Tibial nerve (tissue), 4 donors: Measurements from ENCODE around the gene CDH13. TPM values are rescaled to one million over a fixed set of nuclear protein-coding genes. Genes with fewer than 3 reads are reported as not detected.
A peak's percentile ranks its signal among the peaks of the same experiment; 100 is the strongest.

Source experiments
- DNase-seq, 2 donors: peaks; one replicate each; pipeline ENCODE4 v3.0.0-alpha.2; 2019; ENCODE audit warnings: low spot score in 2 of 2
- H3K27ac ChIP-seq, 4 donors: fragments of 200-600 bp; sonication (generic) in 3 of 4; one replicate each; pipeline ENCODE4 v1.5.1; 2017 to 2019; ENCODE audit warnings: mild to moderate bottlenecking in 1 of 4
- H3K27me3 ChIP-seq, 2 donors: fragments of 200-600 bp; sonication (generic) in 1 of 2; one replicate each; pipeline versions ENCODE4 v1.5.1 to v1.6.0; 2017 to 2019
- H3K36me3 ChIP-seq, 3 donors: fragments of 200-600 bp; sonication (generic); one replicate each; pipeline ENCODE4 v1.5.1; 2018 to 2019
- H3K4me1 ChIP-seq, 4 donors: fragments of 200-600 bp; sonication (generic) in 3 of 4; one replicate each; pipeline ENCODE4 v1.5.1; 2017 to 2019
- H3K4me3 ChIP-seq, 4 donors: fragments of 200-600 bp; sonication (generic) in 3 of 4; one replicate each; pipeline ENCODE4 v1.5.1; 2017 to 2019; ENCODE audit warnings: mild to moderate bottlenecking in 1 of 4, moderate library complexity in 1 of 4
- H3K9me3 ChIP-seq, 4 donors: fragments of 200-600 bp; sonication (generic) in 3 of 4; one replicate each; pipeline ENCODE4 v1.5.1; 2017 to 2019
- CTCF ChIP-seq, 5 experiments: fragments of 200-600 bp in 3 of 5; fragments of 450-650 bp in 2 of 5; sonication (generic) in 3 of 5; IDR thresholded peaks; one replicate each; pipeline ENCODE4 v1.5.1; 2016 to 2019; ENCODE audit warnings: antibody characterized with exemption in 5 of 5, mild to moderate bottlenecking in 3 of 5, moderate library complexity in 2 of 5
- EP300 ChIP-seq, 2 donors: sonication (generic); formaldehyde crosslinking; IDR thresholded peaks; one replicate each; pipeline ENCODE4 v1.6.1; 2017; ENCODE audit warnings: antibody characterized with exemption in 2 of 2, mild to moderate bottlenecking in 1 of 2
- POLR2A ChIP-seq, 2 donors: fragments of 450-650 bp; IDR thresholded peaks; one replicate each; pipeline ENCODE4 v1.6.1; 2017; ENCODE audit warnings: antibody characterized with exemption in 2 of 2, mild to moderate bottlenecking in 2 of 2, moderate library complexity in 2 of 2
- WGBS, 2 donors: methylation state at CpG; one replicate each; pipeline ENCODE4 v1.1.5; 2018; 5-methylcytosine and 5-hydroxymethylcytosine counted together
- total RNA-seq, 4 donors: library from RNA; depleted of rRNA; stranded (reverse); fragments of >200 nt; gene quantifications; one replicate each; pipeline ENCODE4 v1.1.0, GENCODE V29; 2016

CDH13 gene
- total RNA-seq, 4 donors from 2014 or later, result 4.1 to 14.4 (median 5.8) TPM

DNA sequence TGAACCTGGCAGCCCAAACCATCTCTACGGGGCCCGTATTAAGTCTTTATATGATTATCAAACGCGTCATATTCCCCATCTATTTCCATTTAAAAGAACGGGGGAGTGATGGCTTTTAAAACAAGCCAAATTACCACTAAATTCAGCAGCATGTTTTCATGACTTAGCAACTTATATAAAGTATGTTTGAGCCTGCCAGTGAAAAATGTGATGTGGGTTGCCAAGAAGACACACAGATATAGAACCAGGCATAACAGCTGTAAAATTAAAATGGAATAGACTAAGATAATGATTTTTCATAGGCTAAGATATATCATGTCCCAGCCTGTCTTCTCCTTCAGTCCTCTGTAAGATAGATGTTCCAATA lies 1136.2 kb downstream of the CDH13 start:
- Histone ChIP-seq H3K4me1 (no peaks in the 10 kb centered on the region), H3K9me3 (peaks cover 0 to 8% (median 0%) of the 10 kb centered on the region in 4 donors), H3K4me3 (no peak overlapping the region), H3K27me3 (no peaks in the 10 kb centered on the region), H3K36me3 (no peaks in the 10 kb centered on the region), H3K27ac (no peak overlapping the region)
- WGBS, 2 donors, result 48% methylated on average over 5 of the region's 5 CpGs
- DNase-seq, result no peak
- no peak for TF ChIP-seq POLR2A (IDR thresholded peaks at IDR 0.05)

DNA sequence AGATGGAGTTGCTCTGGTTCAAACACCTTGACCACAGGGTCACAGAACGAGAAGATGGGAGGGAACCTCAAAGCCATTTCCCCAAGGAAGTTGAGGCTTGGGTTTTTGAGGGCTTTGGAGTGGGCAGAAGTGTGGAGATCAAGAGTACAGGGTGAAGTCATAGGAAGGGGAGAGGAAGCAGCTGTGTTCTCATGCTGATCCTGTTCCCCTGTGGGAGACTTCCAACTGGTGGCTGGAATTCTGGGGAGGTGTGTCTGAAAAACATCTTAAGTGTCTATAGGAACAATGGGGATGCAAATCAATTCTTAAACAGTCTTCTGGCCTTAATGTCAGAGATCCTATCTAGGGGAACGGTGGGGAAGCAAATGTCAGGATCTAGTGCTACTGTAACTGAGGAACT lies 1142.2 kb downstream of the CDH13 start:
- no peaks in the 10 kb centered on the region for H3K36me3 ChIP-seq
- WGBS, 2 donors, result 41 to 64% methylated on average over 2 of the region's 2 CpGs
- H3K27ac ChIP-seq, result no peak overlapping the region
- no peaks in the 10 kb centered on the region for H3K9me3 ChIP-seq
- no peaks in the 10 kb centered on the region for H3K27me3 ChIP-seq
- no peak for TF ChIP-seq EP300 (IDR thresholded peaks at IDR 0.05)
- TF ChIP-seq POLR2A (IDR thresholded peaks at IDR 0.05), result no peak
- TF ChIP-seq CTCF (IDR thresholded peaks at IDR 0.05), result no peak
- H3K4me1 ChIP-seq, result peaks cover 0 to 7% (median 0%) of the 10 kb centered on the region in 4 donors
- DNase-seq, result no peak
- H3K4me3 ChIP-seq, result no peak overlapping the region

DNA sequence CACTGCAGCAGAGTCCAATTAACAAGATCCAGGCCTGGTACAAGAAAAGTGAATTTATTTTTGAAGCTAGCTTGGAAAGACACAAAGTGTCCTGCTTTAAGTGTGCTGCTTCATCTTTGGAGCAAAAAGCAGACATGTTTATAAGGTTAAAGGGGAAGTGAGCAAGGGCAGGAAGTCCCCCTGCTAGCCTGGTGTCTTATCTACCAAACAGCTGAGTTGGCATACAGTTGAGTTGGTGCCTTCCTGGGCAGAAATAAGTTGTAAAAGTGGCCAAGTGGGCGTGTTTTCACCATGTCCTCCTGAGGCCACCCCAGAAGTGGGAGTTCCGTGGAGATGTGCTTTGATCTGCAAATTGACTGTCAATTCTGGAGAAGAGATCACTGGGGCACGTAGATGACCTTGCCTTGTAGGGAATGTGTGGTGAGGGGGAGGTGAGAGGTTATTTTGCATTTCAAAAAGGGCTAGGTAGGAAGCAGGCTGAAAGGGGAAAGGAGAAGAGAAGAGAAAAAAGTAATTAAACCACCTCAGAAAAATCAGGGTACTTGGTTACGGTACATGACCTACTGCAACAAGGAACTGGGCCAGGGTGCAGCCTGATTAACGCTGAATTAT lies 1142.7 kb downstream of the CDH13 start:
- Histone ChIP-seq H3K36me3 (no peaks in the 10 kb centered on the region), H3K27me3 (no peaks in the 10 kb centered on the region), H3K9me3 (no peaks in the 10 kb centered on the region), H3K4me3 (no peak overlapping the region), H3K4me1 (peaks cover 0 to 7% (median 0%) of the 10 kb centered on the region in 4 donors), H3K27ac (no peak overlapping the region)
- no peak for DNase-seq
- TF ChIP-seq EP300 (IDR thresholded peaks at IDR 0.05) (no peak), POLR2A (IDR thresholded peaks at IDR 0.05) (no peak), CTCF (IDR thresholded peaks at IDR 0.05) (no peak)
- 61 to 76% methylated on average over 5 of the region's 5 CpGs for WGBS, 2 donors

DNA sequence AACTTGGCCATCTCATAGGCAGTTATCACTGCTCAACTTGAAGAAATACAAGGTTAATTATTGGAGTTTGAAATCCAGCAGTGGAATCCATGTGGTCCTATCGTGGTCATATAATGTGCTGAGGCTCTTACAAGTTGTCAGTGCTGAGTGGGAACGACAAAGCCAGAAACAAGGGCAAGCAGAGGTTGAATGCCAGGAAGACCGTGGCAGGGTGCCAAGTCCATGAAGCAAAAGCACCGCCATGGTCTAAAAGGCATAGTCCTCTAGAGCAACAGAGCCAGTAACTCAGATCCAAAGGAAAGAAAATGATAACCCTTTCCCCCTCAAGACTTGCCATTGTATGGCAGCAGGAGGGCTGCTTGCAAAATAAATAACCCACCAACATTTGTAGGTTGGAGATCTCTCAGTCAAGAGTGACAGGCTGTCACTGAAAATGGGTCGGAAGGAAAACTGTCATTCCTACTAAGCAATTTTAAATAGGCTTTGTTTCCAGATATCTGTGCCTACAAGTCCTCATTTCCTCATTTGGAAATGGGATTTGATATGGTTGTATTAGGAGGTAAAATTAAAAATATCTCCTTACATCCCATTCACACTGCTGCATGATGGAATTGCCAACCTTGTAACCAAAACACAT lies 1144.7 kb downstream of the CDH13 start:
- WGBS, 2 donors, result 41 to 42% methylated on average over 5 of the region's 5 CpGs
- TF ChIP-seq EP300 (IDR thresholded peaks at IDR 0.05), result no peak
- TF ChIP-seq CTCF (IDR thresholded peaks at IDR 0.05), result no peak
- TF ChIP-seq POLR2A (IDR thresholded peaks at IDR 0.05), result no peak
- H3K27ac ChIP-seq, result no peak overlapping the region

GRCh38 chr16:83772806-83773205 lies 1146.0 kb downstream of the CDH13 start:
- TF ChIP-seq EP300 (IDR thresholded peaks at IDR 0.05) (no peak), POLR2A (IDR thresholded peaks at IDR 0.05) (no peak), CTCF (IDR thresholded peaks at IDR 0.05) (no peak)
- Histone ChIP-seq H3K9me3 (no peaks in the 10 kb centered on the region), H3K36me3 (no peaks in the 10 kb centered on the region), H3K27ac (no peak overlapping the region), H3K27me3 (no peaks in the 10 kb centered on the region), H3K4me3 (no peak overlapping the region), H3K4me1 (peaks cover 0 to 7% (median 0%) of the 10 kb centered on the region in 4 donors)
- 16 to 21% methylated on average over 1 of the region's 1 CpG for WGBS, 2 donors
- no peak for DNase-seq

More for the DNA sequence above, 1144.7 kb downstream of the CDH13 start:
- DNase-seq, result peak in 1 of 2 donors; percentile 19
- no peak overlapping the region for H3K4me3 ChIP-seq
- no peaks in the 10 kb centered on the region for H3K36me3 ChIP-seq
- H3K9me3 ChIP-seq, result no peaks in the 10 kb centered on the region
- no peaks in the 10 kb centered on the region for H3K27me3 ChIP-seq
- H3K4me1 ChIP-seq, result peaks cover 0 to 7% (median 0%) of the 10 kb centered on the region in 4 donors
